Forelimb muscle (tissue), 1 donor: ENCODE data around the gene LMNTD2. TPM values are rescaled to one million over a fixed set of nuclear protein-coding genes. Genes with fewer than 3 reads are reported as not detected.

Experiments used
- DNase-seq: peaks from one replicate; pipeline ENCODE4 v3.0.0-alpha.2; 2013; ENCODE audit warnings: low read depth
- polyA plus RNA-seq: library from polyadenylated mRNA; unstranded; fragments of 120-200 nt; gene quantifications from one replicate; pipeline ENCODE4 v1.2.1, GENCODE V29; 2013; ENCODE audit not compliant: insufficient read length

Gene LMNTD2
- polyA plus RNA-seq, 1 donor, result 0.52 TPM

DNA sequence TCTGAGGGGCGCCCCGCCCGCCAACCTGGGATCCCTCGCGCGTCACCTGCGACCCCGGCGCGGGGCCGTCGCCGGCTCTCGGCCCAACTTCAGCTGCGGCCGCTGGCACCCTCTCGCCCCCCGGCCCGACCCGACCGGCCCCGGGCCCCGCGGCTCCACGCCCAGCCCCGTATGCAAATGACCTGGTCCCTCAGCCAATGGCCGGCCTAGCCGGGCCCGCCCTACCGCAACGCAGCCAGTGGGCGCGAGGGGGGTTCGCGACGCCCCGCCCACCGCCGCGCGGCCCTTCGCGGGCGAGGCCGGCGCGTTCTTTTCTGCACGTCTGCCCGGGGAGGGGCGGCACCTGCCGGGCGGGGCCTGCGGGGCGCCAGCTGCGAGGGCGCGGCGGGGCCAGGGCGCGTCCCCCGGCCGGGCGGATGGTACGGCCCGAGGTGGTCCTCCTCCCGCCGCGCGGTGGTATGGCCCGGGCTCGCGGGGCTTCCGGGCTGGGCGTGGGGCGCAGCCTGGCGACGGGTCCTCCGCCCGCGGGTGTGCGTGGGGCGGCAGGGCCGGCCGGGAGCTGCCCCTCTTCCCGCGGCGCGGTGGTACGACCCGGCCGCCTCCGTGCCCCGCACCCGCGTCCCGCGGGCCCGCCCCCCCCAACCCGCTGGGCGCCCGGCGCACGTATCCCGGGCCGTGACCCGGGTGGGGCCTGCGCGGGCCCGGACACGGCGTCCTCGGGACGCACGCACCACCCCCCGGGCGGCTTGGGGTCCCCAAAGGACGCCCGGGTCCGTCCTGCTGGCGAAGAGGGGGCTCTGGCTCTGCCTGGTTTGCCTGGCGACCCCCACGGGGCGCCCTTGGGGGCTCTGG, 8.0 kb upstream of the LMNTD2 start:
- peak; percentile 72 for DNase-seq

DNA sequence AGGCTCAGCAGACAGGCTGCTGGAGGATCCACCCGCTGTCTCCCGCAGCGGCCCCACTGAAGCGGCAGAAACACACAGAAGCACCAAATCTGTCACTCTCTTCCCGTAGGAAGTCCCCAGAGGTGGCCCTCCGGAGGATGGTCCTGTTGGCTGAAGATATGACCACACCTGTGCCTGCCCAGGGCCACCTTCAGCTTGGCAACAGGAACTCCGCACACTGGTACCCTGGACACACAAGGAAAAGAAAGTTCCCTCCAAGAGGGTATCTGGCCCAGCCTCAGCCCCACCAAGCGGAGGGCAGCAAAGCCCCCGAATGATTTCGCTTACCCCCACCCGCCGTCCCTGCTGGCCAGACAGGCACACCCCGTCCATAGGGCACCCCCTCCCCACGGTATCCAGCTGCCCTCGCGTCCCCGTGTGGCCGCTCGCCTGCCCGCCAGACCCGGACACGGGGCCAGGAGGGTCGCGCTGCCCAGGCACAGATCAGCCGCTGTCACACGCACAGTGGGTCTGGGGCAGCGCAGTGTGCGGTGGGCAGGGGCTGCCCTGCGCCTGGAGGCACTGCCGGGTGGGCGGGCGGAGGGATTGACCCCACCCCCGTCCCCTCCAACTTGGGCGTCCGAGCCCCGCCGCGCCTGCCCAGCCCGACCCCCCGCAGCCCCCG, 7.2 kb upstream of the LMNTD2 start:
- no peak for DNase-seq

DNA sequence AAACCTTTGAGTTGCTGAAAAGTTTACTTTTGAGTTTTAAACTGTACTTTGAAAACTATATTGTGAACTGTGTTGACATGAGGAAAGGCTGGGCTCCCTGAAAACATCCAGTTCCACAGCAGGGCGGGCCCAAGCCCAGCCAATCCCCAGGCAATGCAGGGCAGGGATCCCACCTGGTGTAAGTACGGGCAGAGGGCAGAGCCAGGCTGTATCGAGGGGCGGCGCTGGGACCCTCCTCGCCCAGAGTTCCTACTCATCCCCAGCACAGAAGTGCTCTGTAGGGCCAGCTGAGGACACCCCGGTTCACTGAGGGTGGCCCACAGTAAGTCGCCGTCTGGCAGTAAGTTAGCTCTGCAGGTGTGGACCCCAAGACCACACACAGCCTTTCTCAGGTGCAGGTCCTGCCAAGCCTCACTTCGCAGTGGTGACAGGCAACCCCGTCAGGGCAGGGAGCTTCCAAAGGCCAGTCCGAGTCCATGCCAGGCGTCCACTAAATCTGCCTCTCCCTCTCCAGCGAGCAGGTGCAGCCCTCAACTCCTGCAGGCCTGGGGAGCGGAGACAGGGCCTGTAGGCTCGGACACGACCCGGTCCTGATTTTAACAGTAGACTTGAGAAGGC, 6.6 kb upstream of the LMNTD2 start:
- no peak for DNase-seq

DNA sequence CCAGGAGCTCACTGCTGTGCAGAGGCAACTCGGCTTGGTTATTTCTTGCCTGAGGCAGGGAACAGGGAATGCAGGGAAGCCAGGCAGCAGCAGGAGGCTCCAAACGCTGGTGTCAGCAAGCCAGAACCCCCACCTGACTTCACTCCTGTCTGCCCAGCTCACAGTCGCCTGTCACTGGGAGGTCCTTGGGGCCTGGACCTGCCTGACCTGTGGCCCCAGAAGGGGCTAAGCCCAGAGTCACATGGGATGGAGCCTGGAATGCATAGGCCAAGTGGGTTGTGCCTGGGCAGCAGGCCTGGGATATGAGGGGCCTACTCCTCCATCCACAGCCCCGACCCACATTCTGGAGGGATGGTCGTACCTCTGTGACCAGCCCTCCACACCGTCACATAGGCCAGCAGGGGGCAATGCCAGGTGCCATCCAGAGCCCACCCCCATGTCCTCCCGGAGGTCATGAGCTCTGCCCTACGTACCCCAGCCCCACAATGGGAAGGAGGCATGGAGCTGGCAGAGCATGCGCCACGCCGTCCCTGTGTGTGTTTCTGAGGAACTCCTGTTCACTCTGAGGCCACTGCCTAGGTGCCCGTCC, 5.5 kb upstream of the LMNTD2 start:
- no peak for DNase-seq

DNA sequence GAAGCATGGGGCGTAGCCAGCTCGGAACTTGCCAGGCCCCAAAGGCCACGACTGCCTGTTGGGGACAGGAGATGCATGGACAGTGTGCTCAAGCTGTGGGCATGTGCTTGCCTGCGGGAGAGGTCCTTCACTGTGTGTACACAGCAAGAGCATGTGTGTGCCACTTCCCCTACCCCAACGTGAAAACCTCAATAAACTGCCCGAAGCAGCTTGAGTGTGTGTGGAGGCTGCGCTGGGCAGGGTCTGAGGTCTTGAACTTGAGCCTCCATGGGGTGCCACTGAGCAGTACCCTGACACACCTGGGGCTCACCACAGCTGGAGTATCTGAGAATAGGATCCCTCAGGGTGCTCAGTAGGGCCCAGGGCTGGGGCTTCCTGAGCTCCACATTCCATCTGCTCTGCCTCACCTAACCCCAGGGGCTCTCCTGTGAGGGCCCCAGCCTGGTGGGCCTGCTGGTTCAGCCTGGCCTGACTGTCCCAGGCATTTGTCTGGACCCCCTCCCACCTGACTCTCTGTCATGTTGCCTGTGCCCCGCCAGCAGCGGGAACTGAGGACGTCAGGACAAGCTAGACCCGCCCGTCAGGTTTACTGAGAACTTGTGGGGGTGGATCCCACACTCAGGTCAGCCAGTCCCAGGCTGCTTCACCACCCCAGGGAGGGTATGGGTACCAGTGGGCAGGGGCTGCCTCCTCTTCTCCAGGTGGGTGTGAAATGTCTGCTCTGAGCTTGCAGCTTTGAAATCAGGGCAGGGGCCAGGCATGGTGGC, 3.5 kb upstream of the LMNTD2 start:
- no peak for DNase-seq

DNA sequence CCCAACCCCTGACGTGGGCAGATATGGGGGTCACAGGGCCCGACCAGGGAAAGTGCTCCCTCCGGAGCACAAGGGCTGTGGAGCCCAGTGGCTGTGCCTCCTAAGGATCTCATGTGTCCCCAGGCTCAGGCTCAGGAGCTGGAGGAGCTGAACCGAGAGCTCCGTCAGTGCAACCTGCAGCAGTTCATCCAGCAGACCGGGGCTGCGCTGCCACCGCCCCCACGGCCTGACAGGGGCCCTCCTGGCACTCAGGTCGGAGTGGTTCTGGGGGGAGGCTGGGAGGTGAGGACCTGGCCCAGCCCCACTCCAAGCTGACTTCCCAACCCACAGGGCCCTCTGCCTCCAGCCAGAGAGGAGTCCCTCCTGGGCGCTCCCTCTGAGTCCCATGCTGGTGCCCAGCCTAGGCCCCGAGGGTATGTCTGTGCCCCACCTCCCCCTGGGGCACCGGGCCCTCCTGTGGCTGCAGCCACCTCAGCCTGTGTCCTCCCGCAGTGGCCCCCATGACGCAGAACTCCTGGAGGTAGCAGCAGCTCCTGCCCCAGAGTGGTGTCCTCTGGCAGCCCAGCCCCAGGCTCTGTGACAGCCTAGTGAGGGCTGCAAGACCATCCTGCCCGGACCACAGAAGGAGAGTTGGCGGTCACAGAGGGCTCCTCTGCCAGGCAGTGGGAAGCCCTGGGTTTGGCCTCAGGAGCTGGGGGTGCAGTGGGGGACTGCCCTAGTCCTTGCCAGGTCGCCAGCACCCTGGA, 2.7 kb upstream of the LMNTD2 start:
- DNase-seq, result no peak

DNA sequence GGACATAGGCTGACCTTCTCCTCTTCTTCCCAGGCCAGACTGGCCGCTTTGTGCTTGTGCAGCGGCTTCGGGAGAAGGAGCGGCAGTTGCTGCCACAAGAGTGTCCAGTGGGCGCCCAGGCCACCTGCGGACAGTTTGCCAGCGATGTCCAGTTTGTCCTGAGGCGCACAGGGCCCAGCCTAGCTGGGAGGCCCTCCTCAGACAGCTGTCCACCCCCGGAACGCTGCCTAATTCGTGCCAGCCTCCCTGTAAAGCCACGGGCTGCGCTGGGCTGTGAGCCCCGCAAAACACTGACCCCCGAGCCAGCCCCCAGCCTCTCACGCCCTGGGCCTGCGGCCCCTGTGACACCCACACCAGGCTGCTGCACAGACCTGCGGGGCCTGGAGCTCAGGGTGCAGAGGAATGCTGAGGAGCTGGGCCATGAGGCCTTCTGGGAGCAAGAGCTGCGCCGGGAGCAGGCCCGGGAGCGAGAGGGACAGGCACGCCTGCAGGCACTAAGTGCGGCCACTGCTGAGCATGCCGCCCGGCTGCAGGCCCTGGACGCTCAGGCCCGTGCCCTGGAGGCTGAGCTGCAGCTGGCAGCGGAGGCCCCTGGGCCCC, 1.6 kb upstream of the LMNTD2 start:
- DNase-seq, result no peak

DNA sequence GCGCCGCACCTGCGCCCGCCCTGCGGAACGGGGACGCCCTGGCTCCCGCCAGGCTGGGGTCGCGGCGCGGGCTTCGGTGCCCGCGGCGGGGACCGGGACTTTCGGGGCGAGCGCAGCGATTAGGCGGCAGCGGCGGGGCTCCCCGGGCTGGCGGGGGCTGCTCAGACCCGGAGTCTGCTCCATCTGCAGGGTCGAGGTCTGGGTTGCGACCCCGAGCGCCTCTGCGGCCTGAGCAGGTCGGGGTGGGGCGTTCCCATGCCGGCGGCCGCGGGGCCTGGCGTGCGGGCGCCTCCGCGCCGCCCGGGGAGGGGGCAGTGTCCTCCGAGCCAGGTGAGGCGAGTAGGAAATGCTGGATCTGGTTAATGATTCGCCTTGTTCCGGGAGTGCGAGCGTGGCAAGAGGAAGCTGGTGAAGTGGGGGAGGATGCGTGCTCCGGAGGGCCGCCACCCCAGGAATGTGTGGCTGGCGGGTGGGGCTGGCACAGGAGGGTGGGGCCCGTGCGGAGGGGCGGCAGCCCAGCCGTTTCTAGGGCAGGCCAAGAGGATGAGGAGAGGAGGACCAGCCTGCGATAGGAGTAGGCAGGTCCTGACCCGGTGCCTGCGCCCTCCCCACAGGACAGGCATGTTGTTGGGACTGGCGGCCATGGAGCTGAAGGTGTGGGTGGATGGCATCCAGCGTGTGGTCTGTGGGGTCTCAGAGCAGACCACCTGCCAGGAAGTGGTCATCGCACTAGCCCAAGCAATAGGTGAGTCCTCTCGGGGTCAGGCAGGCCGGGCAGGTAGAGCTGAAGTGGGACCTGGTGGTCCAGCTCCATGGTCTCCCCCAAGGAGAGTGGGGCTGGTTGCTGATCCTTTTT, 838 bp upstream of the LMNTD2 start:
- no peak for DNase-seq

DNA sequence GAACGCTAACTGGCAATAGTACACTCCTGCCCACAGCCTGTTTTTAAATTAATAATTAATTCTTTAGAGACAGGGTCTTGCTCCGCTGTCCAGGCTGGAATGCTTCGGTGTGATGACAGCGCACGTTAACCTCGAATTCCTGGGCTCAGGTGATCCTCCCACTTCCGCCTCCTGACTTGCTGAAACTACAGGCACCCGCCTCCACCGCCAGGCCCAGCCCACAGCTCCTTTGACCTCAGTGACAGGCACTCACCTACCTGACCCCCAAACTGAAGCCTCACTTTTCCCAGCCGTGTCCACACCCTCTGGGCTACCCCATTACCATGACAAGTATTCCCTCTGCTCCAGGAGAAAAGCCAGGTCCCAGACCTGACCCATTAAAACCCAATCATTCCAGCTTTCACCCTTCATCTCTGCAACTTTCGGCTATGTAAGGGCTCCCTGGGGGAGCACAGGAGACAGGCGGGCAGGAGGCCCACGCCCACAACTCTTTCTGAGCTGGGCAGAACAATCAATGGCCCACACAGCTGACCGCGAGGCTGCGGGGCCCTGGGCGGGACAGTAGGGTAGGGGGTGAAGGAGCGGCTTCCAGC, 730 bp downstream of the LMNTD2 start:
- no peak for DNase-seq

DNA sequence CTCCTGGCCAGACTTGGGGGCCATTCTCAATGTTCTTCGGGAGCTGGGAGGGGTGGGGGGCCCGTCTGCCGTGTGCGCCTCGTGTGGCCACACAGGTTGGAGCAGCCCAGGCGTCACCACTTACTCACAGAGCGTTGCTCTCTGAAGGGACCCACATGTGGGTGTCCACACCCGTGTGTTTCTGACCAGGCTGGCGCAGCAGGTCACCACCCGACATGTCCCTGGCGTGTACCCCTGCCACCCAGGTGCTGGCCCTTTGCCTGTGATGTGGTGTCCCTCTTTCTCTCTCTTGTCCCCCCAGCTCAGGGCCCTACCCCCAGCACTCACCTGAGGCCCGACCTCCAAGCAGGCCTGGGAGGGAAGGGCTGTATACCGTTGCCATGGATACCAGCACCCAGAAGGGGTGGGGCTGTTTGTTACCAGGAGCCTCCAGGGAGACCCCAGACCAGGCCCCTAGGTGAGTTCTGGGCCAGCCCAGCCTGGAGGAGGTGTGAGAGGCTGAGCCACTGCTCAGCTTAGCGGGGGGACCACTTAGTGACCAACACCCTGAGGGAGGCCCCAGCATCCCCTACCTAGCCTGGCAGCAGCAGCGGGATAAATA, 1.4 kb downstream of the LMNTD2 start:
- no peak for DNase-seq

DNA sequence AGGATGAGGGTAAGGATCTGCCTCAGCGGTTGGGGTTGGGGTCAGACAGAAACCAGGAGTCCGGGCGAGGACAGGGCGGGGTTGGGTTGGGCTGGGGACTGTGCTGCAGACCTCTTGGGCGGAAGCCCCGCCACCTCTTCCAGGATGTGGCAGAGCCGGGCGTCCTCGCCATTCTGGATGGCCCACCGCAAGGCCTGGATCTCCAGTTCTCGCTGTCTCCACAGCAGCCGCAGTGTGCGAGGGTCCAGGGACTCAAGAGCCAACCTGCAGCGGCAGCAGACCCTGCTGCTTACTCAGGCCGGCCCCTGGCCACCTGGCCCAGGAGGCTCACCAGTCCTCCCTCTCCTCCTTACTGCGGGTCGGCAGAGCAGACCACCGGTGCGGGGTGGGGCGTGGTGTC, 2.0 kb downstream of the LMNTD2 start:
- DNase-seq, result no peak

DNA sequence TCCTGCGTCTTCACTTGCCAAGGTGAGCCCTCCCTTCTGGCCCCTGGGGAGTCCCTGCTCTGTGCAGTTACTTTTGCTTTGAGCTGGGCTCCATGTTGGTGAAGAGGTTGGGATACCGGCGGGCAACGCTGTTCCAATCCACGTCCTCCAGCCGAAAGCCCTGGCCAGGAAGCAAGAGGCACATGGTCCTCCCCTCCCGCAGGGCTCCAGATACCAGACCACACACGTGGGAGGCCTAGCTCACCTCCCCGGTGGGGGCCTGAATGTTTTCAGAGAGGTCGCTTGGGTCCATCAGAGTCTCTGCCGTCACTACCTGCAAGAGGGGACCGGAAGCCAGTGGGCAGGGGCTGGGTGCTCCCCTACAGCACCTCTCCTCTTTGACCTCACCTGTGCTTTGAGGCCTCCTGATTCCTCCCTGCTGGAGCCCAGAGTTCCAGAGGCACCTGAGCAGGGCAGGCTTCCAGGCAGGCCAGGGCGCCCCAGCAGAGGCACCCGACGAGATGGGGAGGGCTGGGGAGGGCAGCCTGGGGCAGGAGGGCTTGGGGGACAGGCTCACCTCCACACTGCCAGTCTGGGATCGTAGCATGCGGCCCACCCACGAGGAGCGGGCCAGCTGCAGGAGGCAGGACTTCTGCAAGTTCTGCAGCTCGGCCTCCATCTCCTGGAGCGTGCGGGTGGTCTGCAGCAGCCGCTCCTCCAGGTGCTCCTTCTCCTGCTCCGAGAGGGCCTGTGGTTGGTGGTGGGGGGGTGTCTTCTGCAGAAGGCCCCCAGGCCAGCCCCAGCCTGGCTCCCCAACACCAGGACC, 3.0 kb downstream of the LMNTD2 start:
- DNase-seq, result no peak

DNA sequence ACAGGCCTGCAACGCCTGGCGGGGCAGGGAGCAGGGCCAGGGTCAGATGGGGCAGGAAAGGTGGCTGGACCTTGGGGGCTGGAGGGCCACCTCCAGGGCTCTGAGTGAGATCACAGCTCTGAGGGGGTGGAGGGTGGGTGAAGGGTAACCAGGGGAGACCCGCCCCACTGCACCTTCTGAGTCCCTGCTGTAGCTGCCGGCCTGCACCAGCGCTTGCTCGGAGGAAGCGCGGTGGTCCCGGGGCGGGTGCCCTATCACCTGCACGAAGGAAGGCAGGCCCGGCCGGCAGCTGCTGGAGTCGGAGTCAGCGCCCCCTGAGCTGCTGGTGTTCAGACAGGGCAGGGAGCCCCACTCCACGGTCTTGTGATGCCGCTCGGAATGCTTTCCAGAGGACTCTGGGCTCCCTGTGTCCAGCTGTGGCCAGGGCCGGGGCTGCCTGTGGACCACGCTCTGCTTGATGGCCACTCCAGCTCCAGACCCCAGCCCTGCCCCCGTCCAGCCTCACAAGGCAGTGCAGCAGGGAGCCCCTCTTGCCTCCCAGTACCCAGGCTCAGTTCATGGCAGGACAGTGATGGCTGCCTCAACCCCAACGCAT, 3.8 kb downstream of the LMNTD2 start:
- no peak for DNase-seq

DNA sequence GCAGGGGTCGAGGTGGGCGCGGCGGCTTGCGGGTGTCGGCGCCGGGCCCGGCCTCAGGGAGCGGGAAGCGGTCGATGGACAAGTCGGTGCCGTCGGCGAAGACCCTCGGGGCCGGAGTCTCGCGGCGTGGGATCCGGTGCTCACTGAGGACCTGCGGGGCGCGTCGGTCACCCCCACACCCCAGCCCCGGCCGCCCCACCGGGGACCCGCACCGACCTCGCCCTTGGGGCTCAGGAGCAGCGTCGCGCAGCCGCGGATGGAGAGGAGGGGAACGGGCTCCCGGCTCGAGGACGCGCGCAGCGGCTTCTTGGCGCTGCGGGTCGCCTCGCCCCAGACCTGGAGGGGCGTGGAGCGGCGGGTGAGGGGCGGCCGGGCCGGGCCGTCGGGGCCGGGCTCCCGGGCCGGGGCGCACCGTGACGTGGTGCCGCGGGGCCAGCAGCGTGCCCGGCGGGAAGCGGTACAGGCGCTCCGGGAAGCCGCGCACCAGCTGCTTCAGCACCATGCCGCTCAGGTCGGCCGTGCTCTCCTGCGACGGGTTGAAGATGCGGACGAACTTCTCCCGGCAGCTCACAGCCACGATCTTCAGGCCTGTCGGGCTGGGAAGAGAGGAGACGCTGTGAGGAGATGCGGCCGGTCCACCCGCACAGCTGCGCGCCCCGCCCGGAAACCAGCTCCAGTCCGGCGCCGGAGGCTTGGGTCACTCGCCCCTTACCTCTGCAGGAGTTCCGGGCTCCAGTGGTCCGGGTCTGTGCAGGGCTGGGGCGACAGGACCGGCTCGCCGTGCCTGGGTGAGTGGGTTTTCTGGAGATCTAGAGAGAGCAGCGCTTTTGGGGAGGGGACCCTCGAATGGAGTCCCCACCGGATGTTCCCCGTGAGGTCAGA, 4.5 kb downstream of the LMNTD2 start:
- DNase-seq, result no peak

DNA sequence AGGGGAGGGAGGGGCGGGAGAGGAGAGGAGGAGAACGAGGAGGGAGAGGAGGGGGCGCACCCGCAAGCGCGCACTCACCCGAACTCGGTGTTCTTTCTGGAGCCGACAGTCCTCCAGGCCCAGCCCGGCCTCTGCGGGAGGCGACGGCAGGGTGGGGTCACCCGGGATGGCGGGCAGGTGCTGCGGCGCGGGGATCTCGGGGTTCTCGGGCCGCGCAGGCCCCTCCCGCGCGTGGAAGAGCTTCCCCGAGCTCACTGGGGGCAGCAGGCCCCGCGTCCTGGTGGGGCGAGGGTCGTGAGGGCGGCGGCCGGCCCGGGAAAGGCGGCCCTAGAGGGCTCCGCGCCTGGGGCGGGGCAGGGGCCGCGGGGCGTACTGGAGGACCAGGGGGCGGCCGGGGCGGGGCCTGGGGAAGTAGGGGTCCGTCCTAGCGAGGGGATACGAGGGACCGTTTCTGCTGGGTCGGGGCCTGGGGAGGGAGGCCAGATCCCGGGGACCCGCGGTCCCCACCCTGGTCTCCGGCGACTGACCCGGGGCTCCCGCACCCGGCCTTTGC, 5.2 kb downstream of the LMNTD2 start:
- no peak for DNase-seq
